Renal pelvis (tissue), 4 donors: ENCODE data around the gene TCF4. TPM values are rescaled to one million over a fixed set of nuclear protein-coding genes. Genes with fewer than 3 reads are reported as not detected.
"Not testable (repeated sequence)": the region's sequence is repeated elsewhere in the genome, so short reads cannot be mapped to it uniquely, and the experiment has no call there.

Experiments
- DNase-seq: peaks from one replicate; pipeline ENCODE4 v3.0.0-alpha.2; 2013
- polyA plus RNA-seq, 3 donors: library from polyadenylated mRNA; unstranded; fragments of 120-200 nt; gene quantifications; one replicate each; pipeline ENCODE4 v1.2.1, GENCODE V29; 2013; ENCODE audit not compliant: insufficient read length in 3 of 3

Gene TCF4
- polyA plus RNA-seq, 3 donors: 65.7 to 69.9 (median 67.2) TPM

DNA sequence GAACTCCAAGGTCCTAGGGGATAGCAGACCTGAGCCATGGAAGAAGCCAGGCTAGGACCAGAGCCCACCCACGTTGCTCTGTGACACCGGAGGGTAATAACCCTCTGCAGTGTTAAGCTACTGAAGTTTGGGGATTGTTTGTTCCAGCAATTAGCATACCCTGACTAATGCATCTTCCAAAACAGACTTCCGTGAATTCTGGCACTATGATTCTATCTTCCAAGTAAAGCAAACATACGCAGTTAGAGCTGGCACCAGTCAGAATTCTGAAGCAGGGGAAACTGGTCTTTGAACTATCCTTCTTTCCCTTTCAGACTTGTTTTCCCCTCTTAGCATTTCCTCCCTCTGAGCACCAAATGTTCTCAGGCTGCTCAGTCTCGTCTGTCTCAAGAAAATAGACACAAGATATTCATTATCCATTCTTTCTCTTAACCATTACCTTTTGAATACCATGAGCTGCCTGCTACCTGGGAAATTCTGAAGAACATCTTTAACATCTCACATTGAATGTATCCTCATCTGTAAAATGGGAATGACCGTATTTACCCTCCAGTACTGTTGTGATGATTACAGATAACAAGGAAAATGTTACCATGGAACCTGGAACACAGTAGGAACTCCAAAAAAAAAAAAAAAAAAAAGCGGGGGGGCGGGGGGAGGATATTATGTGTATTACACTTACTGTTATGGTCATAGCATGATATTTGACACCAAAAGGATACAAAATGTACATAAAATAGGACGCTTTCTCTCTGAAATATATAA is 108.2 kb downstream of the TCF4 start:
- DNase-seq: no peak

DNA sequence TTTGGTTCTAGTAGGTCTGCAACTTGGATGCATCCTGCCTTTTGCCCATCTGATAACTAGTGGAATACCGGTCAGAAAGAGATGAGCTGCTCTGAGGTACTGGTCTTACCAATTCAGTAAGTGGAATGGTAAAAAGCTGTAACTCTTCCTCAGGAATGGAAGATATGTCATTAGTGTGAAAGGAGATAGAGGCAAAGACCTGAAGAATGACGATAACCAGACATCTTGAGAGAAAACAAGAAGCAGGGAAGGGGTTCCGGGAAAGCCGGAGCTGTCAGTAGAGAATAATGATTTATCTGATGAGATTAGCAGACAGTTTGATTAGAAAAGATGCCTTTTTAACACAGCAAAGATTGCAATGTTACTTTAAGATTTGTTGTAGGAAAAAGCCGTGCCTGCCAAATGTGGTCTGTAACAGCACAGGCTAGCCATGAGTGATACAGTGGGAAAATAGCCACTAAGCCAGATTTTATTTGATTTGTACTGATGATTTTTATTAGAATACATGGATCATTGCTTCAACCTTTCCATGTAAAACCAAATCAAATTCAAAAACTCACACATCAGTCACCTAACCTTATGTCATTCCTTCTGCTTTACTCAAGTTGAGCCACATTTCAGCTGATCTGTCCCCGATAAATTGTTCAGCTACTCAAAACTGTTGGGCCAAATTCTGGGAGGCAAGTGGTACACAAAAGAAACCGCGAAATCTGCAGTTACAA is 110.0 kb downstream of the TCF4 start:
- DNase-seq: no peak

DNA sequence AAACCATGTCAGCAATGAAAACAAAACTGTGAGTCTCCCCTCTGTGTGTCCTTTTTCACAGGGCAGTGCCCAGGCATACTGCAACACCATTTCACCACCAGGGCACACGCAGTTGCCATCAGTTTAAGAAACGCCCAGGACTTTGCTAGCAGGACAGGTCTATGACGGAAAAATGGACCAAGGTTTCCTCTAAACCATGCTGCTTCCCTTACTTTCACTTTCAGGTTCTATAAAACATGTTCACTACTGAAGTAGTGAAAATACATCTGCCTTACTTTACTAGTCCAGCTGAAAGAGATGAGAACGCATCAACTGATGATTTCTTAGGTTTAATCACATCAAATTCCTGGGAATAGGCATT is 110.5 kb downstream of the TCF4 start:
- no peak for DNase-seq

DNA sequence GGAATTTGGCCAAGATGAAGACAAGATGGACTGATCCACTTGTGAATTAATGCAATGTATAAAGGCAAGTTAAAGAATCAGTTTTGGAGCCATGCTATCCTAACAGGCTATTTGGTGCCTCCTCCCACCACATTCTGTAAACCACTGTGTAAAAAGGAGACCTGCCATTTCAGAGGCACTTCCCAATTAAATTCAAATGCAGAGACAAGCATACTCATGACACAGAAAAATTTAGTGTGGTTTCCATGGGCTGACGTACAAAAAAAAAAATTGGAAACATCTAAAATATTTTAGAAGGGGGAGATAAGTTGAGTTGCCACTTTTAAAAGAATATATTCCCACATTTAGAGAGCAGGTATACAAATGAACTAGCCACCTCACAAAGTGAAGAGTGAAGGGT is 112.1 kb downstream of the TCF4 start:
- DNase-seq: no peak

DNA sequence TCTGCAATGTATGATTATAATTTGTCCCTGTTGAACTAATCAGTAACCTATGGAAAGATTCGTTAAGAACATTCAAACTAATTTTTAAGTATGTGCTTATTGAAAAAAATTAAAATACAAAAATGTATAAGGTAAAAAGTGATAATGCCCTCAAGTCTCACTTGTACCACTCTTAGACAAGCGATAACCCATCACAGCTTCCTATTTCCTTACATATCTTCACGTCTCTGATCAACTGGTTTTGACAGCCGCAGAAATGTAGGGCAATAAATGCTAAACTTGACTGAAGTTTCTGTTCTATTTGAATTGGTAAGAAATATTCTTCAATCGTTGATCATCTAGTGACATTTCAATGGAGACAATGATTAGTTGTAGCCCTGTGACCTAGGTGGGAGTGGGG is 112.5 kb downstream of the TCF4 start:
- no peak for DNase-seq

DNA sequence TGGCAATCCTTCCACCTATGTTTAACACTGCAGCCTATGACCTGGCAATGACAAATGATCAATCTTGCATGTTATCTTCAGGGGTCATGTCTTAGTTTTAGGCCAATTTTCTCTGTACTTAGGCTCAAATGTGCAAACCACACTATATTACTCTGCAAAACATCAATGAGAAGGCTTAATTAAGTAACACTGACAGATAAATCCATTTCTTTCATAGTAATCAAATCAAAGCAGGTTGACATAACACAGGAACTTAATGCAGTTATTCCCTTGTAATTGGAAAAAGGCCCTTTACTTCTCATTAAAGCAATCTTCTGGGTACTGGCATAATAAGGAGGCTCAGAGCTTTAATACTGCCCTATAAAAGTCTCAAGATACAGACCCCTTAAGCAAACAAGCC is 114.4 kb downstream of the TCF4 start:
- DNase-seq: no peak

DNA sequence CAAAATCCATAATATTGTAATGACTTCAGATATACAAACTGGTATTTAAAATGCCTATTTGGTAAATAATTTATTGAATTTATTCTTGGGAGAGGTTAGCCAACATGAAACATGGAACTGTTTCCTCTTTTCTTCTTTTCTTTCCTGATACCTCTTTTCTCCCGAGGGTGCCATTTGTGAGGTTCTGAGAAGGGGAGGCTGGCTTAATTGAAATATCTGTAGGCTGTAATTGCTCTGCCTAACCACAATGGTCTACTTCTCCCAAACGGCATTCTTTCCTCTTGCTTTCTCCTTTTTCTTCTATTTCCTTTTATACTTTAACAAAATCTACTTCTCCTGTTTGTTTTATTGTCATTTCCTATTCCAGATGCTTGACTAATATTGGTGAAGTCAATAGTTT is 114.9 kb downstream of the TCF4 start:
- no peak for DNase-seq

DNA sequence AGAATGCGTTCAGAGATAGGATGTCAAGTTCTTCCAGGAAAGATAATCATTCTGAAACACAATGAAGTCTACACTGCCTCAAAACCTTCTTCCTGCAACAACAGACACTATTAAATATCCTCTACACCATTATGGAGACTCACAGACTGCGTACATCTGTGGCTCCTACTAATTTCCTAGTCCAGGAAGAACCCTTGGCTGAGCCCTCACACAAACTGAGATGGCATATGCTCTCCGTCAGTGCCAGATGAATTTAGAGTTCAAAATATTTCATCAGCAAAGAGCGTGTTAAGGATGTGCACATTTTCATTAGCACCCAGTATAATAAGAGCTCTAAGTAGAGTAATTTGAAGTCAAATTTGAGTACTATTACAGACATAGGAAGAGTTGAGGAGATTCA is 117.2 kb downstream of the TCF4 start:
- no peak for DNase-seq

DNA sequence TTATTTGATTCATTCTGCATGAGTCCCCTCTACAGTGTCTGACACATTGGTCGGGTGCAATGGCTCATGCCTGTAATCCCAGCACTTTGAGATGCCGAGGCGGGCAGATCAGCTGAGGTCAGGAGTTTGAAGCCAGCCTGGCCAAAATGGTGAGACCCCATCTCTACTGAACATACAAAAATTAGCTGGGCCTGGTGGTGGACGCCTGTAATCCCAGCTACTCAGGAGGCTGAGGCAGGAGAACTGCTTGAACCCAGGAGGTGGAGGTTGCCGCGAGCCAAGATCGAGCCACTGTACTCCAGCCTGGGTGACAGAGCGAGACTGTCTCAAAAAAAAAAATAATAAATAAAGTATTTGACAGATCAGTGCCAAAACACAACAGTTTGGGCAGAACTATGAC is 118.9 kb downstream of the TCF4 start:
- not testable (repeated sequence) for DNase-seq

DNA sequence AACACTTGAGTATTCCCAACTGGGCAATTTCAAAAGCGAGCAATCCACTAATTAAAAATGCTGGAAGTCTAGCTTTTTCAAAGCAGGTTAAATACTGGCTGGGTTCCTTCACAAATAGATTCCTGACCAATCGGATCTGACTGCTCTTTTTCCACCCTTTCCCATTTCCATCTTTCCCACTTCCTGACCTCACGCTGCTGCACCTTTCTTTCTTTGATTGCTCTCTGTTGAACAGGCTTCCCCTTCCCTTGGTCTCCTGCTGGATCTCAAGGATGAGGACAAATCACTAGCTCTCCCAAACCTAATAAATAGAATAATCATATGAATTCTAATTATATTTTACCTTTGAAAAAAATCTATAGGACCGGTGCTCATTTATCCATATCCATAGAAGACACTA is 121.2 kb downstream of the TCF4 start:
- no peak for DNase-seq

DNA sequence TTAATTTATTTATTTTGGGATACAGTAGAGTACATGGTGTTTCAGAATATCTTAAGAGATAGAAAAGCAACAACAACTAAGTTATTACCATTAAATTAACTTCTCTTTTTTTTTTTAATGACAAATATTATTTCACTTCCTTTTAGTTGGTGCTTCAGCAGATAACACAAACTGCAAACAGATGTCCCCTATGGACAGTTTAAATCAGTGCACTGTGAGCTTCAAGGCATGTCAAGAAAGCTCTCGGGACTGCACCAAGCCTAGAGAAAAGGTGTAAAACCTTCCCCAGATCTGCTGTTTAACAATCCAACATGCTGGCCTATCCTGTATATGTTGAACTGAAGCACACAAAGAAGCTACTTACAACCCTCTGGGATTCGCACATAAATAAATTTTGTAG is 122.7 kb downstream of the TCF4 start:
- no peak for DNase-seq

DNA sequence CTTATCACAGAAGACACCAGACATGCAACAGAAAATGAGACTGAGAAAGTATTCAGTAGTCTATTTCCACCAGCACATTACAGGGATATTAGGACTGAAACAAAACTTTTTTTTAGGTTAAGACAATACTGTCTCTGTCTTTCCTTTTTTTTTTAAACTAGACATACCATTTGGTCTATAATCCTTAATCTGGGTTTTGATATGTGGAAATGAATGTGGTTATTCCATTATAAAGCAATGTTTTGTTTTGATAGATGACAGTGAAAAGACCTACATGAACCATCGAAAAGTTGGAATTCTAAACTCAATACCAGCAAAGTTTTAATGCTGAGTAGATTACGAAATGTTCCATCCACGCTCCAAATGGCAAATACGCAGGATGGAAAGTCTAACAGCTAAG is 123.4 kb downstream of the TCF4 start:
- DNase-seq: no peak

DNA sequence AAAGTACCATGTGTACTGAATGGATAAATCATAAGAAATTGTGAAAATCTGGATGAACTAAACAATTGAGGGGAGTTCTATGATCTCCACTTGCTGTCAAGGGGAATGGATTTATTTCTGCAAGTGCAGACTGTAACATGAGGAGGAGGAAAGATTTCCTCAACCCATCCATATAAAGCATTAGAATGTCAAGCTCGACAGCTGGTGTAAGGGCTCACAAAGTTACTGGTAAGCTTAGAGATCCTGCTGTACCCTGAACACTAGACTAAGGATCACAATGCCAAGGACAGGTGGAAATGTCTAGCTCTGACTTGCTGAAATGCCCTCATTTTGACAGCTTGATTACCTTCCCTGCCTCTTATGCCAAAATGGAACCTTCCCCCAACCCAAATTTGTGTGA is 125.3 kb downstream of the TCF4 start:
- peak; percentile 56 for DNase-seq

DNA sequence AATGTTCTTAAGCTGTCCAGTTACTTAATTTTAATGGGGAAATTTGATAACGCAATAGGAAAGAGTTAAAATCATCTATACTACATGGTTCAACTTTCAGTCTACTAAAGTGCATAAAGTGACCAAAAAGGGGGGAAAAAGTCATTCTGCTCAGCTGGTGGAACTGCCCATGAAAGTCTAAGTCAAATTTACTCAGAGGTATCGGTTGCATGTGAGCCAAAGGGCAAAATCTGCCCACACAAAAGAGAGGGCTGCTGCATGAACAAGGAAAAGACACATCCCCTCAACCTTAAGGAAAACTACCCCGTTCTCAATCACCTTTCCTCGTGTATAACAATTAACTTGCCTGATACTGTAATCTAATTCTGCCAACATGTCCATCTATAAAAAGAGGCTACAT is 126.1 kb downstream of the TCF4 start:
- DNase-seq: peak; percentile 65

DNA sequence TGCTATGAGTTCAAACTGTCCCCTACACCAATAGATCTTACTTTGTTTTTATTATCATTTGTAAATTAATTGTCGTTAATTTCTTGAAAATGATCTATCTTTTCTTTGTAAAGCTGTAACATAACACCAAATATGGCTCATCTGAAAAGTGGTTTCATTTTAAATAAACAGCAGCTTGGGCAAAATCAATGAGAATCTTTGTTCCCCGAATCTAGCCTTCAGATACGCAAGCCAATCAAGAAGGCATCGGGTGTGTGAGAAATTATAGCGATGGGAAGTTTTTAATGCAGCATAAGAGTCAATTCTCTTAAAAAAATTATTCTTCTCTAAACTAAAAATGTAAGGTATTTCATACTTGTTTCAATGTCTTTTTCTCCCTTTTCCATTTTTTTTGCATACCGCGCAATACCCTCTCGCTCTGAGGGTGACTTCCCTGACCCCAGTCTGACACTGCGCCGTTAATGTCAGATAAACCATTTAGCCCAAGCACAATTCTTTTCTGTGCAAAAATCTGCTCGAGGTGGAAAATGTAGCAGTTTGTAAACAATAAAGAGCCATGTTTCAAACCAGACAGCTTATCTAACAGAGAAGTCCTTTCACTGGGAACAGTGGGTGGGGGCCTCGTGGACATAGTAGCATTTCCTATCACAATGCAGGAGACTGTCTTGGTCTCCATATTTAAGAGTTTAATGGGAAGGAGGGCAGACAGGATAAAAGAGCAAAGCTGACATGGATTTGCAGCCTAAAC is 129.4 kb downstream of the TCF4 start:
- no peak for DNase-seq

DNA sequence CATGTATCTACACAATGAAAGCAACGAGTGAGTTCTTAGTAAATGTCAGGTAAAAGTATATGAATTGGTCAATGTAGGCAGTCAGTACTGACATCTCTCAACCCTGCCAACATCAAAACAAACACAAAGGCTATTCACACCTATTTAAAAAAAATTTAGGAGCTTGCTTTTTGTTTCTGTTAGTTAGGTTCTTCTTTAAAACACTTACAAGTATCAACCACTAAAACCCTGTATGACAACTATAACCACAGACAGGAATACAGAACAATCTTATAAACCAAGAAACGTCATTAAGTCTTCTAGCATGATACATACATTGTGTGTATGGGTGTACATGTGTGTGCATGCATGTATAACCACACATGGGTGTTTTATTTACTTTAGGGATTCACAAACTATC is 131.0 kb downstream of the TCF4 start:
- DNase-seq: no peak

DNA sequence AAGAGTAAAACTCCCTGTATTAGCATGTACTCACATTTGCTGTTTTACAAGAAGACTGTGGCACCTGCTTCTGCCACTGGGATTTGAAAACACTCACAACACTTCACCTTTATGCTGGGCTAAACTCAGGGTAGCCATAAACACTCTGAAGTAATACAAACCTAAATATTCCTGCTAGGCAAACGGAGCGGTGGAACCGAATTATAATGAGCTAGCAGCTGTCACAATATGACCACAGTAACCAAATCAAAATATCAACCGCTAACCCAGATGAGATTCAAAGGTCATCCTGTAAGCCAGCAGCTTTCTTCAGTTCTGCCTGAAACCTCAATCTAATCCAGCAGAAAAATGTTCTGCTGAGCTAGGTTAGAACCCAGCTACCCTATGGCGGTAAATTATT is 132.1 kb downstream of the TCF4 start:
- no peak for DNase-seq

DNA sequence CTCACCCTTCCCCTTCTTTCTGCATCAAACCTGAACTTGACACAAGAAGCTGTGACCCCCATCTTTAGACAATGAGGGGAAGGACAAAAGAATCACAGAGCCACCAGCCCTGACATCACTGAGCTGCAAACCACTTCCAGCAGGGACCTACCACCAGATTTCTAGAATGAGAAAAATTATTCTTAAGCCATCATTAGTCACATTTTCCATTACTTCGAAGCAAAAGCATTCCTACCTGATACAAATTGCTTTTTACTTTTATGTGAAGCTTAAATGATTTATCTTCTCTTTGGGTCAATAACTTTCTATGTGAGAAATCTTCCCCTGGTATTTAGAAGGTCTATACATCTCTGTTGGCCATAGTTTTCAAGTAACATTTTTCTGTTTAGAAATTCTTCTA is 134.8 kb downstream of the TCF4 start:
- DNase-seq: no peak

DNA sequence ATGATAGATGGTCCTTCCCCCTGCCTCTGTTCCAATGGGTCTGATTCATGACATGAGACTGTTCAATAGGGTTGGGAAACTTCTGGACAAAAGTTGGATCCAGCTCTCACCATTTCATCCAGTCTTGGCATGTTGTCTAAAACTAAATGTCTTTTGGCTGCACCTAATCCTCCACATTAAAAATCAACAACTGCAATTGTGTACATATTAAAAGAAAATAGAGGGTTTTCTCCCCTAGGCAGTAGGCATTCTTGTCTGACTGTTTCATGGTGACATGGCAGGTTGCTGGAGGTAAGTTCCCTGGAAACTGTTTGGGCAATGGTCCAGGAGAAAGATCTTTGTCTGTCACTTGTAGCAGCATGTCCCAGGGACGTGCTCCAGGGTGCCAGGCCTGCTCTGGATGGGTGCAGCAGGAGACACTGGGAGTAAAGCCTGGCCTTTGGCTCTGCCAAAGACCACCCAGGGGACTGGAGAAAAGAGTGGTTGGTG is 135.8 kb downstream of the TCF4 start:
- no peak for DNase-seq

DNA sequence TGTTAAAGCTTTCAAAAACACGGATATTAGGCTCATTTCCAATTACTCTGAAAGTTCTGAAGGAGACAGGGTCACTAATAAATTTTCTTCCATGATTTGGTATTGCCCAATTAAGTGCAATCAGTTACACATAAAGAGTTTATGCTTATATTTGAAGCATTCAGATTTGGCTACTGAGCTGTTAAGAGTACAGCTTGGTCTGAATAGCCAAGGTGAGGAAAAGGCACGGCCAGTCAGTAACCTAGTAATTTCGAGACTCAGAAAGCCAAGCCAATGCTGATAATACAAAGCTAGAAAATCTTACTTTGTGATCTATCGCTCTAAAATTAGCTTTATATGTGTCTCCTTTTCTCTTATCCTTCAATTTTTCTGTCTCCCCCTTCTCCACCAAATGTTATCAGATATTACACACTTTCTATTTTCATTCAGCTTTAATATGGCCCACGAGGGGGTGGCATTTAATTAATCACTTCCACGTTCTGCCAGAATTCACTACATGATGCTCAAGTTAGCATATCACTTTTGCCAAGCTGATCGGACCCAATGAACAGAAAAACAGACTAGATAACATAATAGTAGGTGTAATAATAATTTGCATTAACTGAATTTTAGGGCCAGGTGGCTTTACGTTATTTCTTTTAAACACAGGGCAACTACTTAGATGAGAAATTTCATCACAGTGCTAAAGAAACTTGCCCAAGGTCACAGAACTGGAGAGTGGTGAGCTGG is 138.4 kb downstream of the TCF4 start:
- no peak for DNase-seq

DNA sequence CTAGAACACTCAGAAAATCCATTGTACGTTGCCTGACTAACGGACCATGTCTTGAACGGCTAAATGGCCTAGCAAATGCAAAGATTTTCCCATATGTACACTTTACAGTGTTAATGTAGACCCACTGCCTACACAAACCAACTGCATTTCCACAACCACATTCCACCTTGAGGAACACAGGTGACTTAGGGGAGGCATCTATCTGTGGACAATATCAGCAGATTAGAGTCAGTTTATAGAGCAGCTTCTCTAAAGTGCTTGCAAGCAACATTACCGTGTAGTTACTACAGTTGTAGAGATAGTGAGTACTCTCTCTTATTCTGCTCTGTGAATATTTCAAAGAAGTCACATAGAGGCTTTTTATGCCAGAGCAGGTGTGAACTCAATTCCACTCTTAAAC is 139.6 kb downstream of the TCF4 start:
- no peak for DNase-seq

DNA sequence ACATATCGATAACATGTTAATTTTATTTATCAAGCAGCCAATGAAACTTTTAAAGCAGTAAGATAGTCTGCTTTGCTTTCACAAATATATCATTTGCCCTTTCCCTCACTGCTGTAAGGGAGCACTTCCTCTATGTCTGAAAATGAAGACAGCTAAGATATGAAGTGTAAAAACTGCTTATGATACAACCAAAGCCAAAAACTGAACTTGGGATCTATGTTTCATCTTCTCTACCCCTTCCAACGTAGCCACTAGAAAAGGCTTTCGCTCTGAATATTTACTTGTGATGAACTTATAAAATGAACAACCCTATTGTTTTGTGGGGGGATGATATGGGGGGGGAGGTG is 140.3 kb downstream of the TCF4 start:
- no peak for DNase-seq
